Measurements from ENCODE around the gene URGCP. TPM values are rescaled to one million over a fixed set of nuclear protein-coding genes. Genes with fewer than 3 reads are reported as not detected.

The URGCP gene, protein sequence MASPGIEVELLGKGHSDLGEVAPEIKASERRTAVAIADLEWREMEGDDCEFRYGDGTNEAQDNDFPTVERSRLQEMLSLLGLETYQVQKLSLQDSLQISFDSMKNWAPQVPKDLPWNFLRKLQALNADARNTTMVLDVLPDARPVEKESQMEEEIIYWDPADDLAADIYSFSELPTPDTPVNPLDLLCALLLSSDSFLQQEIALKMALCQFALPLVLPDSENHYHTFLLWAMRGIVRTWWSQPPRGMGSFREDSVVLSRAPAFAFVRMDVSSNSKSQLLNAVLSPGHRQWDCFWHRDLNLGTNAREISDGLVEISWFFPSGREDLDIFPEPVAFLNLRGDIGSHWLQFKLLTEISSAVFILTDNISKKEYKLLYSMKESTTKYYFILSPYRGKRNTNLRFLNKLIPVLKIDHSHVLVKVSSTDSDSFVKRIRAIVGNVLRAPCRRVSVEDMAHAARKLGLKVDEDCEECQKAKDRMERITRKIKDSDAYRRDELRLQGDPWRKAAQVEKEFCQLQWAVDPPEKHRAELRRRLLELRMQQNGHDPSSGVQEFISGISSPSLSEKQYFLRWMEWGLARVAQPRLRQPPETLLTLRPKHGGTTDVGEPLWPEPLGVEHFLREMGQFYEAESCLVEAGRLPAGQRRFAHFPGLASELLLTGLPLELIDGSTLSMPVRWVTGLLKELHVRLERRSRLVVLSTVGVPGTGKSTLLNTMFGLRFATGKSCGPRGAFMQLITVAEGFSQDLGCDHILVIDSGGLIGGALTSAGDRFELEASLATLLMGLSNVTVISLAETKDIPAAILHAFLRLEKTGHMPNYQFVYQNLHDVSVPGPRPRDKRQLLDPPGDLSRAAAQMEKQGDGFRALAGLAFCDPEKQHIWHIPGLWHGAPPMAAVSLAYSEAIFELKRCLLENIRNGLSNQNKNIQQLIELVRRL
- 38.3 and 41.8 TPM in 2 replicates for total RNA-seq (2014; rRNA removed; shearing (Covaris generic); ENCODE audit: low replicate concordance)

DNA sequence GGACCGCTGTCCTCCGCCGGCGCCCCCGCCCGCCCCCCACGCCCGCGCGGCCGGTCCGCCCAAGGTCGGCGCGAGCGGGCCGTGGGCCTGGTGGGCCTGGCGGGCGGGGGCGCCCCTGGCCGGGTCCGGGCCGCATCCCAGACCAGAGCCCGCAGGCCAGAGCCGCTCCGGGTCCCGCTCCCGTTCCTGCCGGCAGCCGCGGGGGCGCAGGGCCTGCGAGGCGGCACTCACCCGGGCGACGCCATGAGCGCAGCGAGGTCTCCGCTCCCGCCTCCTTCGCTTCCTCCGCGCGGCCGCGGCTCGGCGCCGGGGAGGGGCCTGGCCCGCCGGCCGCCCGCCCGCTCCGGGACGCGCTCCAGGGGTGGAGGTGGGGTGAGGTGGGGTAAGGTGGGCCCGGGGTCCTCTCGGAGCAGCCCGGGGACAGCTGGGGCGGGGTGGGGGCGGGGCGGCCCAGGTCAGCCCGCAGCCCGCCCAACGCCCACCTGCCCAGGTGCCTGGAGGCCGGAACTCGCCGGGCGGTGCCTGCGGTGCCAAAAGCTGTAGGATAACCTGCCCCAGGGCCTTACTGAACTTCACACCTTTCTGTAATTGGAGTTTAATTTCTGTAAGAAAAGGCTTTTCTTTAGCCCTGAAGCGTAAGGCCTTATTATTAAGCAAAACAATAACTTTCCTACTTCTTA, at the start of gene URGCP:
Gene URGCP, minus strand, starts transcription at position 266 of the 680 bp plus-strand sequence. Its CDS starts 21 bp downstream, at position 245.
- peak; percentile 56 for DNase-seq
- Histone ChIP-seq H3K27me3 (no peaks in the 10 kb centered on the region), H3K36me3 (peaks cover 23% of the 10 kb centered on the region), H3K9me3 (no peaks in the 10 kb centered on the region), H3K4me3 (peak within 1 kb of the TSS; percentile 63)

DNA sequence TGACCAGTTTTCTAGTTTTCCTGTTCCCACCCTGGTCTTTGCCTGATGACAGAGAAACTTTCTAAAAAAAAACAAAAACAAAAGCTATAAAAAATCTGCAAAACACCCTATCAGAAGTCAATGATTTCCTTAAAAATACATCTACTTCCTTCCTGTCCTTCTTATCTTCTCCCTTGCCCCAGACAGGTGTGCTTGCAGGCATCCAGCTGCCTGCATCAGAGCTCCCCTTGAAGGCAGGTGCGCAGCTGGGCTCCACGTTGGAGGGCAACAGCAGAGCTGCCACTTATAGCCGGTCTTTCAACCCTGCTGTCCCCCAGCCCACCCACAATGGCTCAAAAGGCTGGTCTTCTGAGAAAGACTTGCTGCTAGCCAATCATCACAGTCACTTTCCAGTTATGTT, 49.6 kb upstream of the URGCP start:
- H3K9me3 ChIP-seq, result no peaks in the 10 kb centered on the region
- H3K36me3 ChIP-seq, result 0 out of 2 replicates have a peak, but pooled peaks cover 4% of the 10 kb centered on the region
- no peaks in the 10 kb centered on the region for H3K27me3 ChIP-seq
- no peak overlapping the region for H3K4me3 ChIP-seq
- no peak for DNase-seq

DNA sequence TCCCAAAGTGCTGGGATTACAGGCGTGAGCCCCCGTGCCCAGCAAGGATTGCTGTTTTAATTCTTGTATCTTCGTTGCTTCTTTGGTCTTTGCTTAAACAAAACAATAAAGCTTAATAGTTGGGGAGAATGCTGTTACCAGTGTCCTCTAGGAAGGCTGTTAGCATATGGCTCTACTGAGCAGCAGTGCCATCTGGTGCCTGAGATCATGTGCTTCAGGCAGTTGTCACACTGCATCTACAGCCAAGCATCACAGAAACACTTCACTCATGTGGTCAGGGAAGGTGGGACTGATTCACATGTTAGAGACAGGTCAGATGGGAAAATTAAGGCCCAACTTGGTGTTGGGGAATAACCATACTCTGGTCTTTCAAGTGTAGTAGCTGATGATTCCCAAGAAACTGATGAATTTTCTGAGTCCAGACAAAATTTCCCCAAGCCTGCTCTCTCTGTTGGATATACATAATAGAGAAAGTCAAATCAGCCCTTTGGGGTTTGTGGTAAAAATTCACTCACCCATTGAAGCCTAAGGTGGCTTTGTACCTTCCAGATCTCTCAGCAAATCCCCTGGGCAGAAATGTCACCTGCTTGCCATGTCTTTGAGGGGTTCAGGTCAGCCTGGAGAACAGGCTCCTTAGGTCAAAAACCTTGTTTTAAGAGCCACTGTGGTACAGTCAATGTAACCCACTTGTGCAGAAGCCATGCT, 48.3 kb upstream of the URGCP start:
- H3K4me3 ChIP-seq, result no peak overlapping the region
- DNase-seq, result no peak
- H3K27me3 ChIP-seq, result no peaks in the 10 kb centered on the region
- H3K9me3 ChIP-seq, result no peaks in the 10 kb centered on the region
- H3K36me3 ChIP-seq, result 0 out of 2 replicates have a peak, but pooled peaks cover 4% of the 10 kb centered on the region

DNA sequence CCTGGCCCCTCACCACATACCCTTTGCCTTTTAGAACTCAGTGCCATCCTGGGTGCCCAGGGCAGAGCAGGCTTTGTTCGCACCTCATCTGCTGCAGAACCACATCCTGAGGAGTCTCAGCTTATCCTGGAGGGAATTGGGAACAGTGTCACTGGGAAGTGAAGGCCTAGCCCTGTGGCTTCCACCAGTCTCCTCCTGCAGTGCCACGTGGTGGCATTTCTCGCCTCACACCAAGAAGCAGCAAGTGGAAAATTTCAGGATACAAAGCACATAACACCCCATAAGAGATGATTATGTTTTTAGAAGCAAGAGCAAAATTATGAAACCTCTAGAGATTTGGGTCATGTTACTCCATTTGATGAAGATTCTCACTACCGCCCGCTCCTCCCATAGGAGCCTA, 46.7 kb upstream of the URGCP start:
- Histone ChIP-seq H3K9me3 (no peaks in the 10 kb centered on the region), H3K36me3 (0 out of 2 replicates have a peak, but pooled peaks cover 4% of the 10 kb centered on the region), H3K27me3 (no peaks in the 10 kb centered on the region), H3K4me3 (no peak overlapping the region)
- no peak for DNase-seq

DNA sequence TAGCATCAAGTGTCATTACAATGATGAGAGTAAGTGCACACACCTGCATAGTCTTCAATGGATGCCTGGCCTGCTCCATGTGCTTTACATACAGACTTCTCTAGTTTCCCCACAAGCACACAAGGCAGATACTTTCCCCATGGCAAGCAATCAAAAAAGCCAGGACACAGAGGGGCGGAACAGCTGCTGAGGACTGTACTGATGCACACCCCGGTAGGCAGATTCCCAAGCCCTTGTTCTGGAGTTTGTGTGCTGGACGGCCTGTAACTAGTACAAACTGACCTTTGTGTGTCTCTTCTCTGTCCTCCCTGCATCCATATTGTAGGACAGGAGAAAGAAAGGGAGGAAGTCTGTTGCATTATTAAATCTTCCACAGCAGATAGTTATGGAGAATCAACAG, 45.6 kb upstream of the URGCP start:
- no peak overlapping the region for H3K4me3 ChIP-seq
- H3K27me3 ChIP-seq, result no peaks in the 10 kb centered on the region
- H3K36me3 ChIP-seq, result peaks cover 7% of the 10 kb centered on the region
- no peaks in the 10 kb centered on the region for H3K9me3 ChIP-seq
- no peak for DNase-seq

DNA sequence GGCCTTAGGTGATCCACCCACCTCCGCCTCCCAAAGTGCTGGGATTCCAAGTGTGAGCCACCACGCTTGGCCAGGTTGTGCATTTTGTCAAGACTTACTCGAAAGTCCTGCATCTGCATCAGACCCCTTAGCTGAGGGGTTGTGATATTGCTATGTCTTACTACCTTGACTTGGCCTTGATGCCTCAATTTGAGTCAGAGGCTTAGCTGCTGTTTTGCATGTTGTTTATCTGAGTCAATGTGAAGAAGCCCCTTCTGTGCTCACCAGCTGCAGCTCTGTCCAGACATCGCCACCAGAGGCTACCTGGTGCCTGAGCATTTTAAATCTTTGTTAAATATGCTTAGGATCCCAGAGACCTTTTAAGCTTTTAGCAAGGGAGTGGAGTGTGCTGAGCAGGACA, 37.9 kb upstream of the URGCP start:
- no peaks in the 10 kb centered on the region for H3K27me3 ChIP-seq
- H3K9me3 ChIP-seq, result no peaks in the 10 kb centered on the region
- H3K36me3 ChIP-seq, result peaks cover 3% of the 10 kb centered on the region
- H3K4me3 ChIP-seq, result no peak overlapping the region
- no peak for DNase-seq

DNA sequence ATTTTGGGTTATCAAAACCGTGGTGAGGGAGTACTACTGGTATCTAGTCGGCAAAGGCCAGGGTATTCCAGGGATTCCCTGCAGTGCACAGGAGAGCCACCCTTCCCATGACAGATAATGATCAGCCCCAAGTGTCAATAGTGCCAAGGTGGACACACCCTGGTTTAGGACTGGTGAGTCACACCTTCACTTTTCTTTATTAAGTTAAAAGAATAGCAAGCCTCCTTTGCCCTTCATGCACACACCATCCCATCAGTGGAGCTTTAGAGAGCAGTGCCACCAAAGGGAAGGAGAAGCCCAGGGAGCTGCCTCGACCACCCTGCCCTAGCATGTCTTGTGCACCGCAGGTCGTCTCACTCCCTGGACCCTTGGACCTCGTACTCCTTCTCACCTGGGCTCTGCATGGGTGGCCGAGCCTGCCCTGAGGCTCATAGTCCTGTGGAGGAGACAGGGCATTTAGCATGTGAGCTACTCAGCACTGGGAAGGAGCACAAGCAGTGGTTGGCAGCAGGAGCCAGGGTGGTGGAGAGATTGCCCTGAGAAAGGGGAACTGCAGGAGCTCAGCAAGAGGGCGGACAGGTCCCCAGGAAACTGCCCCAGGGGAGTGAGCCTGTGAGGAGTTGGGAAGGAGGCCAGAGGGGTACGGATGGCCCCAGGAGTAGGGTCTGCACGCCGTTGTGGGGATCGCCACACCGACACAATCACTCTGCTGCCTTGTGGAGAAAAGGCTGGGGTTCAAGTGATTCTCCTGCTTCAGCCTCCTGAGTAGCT, 37.2 kb upstream of the URGCP start:
- no peak for DNase-seq
- Histone ChIP-seq H3K27me3 (no peaks in the 10 kb centered on the region), H3K4me3 (no peak overlapping the region), H3K9me3 (no peaks in the 10 kb centered on the region), H3K36me3 (peaks cover 3% of the 10 kb centered on the region)

DNA sequence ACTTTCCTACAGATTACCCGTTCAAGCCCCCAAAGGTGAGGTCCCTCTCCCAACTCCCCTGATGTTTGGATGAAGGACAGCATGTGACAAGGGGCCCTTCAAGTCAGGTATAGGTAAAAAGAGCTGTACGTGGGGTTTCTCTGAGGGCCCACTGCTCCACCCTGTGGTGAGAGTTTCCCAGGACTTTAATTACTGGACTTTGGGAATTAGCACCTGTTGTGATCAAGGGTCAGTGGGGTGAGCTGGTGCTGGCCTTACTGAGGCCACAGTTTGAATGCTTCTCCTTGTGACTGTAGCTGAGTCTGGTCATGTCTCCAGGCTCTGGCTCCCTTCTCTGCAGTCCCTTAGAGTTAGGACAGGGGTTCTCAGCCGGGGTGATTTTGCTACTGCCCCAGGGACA, 36.6 kb upstream of the URGCP start:
- Histone ChIP-seq H3K9me3 (no peaks in the 10 kb centered on the region), H3K4me3 (no peak overlapping the region), H3K27me3 (no peaks in the 10 kb centered on the region), H3K36me3 (peaks cover 3% of the 10 kb centered on the region)
- no peak for DNase-seq

DNA sequence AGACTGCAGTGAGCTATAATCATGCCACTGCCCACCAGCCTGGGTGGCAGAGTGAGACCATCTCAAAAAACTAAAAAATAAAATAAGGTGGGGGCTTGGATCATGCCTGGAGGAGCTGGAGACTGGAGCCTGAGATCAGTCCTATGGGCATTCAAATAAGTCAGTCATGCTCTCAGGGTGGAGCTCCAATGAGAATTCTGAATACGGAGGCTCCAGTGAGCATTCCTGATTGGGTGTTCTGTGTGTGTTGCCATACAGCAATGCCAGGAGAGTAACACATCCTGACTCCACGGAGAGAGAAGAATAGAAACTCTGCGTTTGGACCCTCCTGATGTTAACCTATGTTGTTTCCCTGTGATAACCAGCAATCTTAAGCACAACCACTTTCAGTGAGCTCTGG, 35.9 kb upstream of the URGCP start:
- Histone ChIP-seq H3K4me3 (no peak overlapping the region), H3K27me3 (no peaks in the 10 kb centered on the region), H3K9me3 (no peaks in the 10 kb centered on the region), H3K36me3 (peaks cover under 1% of the 10 kb centered on the region; the same call in 1 of the 2 replicates)
- no peak for DNase-seq

DNA sequence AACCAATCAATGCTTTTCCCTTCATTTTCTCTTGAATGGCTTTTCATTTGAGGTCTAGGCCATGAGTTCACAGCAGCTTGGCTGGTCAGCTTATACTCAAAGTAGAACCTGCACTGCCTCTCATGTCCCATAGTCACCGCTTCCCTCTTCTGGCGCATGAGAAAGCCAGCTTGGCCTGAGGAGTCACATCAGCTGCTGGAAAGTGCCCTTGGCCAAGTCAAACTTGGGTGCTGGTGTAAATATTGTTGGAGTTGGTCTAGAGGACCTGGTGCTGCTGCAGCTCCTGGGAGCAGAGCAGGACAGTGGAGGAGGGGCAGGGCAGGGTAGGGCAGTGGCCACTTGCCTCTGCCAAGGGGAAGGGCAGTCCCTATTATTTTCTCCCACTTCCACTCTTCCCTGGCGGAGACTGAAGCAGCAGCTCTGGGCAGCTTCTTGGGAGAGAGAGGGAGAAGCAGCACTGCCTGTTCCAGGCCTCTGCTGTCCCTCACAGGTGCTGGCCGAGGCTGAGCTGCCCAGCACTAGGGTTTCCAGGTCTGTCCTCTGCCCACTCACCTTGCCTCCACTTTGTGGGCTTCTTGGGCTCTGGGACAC, 32.6 kb upstream of the URGCP start:
- DNase-seq, result no peak
- Histone ChIP-seq H3K4me3 (no peak overlapping the region), H3K36me3 (no peaks in the 10 kb centered on the region), H3K9me3 (no peaks in the 10 kb centered on the region), H3K27me3 (no peaks in the 10 kb centered on the region)

DNA sequence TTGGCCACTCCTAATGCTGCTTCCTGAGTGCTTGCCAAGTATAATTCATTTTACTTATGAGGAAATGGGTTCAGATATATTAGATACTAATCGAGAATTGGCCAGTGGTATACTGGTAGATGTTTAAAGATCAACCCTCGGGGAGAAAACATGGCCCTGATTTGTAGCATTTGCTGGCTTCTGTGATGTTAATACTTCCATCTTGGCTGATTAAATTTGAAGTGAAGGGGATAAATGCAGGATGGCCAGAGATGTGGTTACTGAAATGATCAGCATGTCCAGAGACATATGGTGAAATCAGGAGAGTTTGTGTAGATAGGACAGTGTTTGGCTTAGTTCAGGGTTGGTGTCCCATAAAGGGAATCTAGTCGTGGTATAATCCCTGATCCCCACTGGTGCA, 31.0 kb upstream of the URGCP start:
- H3K4me3 ChIP-seq, result no peak overlapping the region
- H3K36me3 ChIP-seq, result no peaks in the 10 kb centered on the region
- H3K27me3 ChIP-seq, result no peaks in the 10 kb centered on the region
- no peaks in the 10 kb centered on the region for H3K9me3 ChIP-seq
- no peak for DNase-seq

DNA sequence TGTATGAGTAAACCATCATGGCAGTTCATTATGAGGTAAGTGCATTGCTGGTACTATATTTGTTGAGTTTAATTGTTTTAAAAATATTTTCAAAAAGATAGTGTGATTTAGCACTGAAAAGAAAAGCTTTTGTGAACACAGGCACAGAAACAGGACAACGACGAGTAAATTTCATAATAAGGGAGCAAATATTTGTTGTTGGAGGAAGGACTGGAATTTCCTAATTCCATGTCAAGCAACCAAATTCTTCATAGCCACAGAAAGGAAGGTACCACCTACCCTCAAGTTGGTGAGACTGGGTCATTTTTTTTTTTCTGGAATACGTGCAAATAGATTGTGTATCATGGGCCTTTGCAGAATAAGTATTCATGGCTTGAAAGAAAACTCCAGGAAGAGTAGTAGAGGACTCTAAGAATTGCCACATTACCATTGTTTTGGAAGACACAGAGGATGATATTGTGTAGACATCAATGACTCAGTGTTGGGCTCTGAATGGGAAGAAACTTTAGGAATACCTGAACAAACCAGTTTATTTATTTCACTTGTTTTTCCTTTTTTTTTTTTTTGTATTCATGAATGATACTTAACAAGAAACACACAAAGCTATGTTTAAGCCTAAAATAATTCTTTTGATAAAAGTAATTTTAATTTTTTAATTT, 27.6 kb upstream of the URGCP start:
- no peak overlapping the region for H3K4me3 ChIP-seq
- H3K9me3 ChIP-seq, result no peaks in the 10 kb centered on the region
- H3K36me3 ChIP-seq, result no peaks in the 10 kb centered on the region
- DNase-seq, result no peak
- H3K27me3 ChIP-seq, result no peaks in the 10 kb centered on the region

DNA sequence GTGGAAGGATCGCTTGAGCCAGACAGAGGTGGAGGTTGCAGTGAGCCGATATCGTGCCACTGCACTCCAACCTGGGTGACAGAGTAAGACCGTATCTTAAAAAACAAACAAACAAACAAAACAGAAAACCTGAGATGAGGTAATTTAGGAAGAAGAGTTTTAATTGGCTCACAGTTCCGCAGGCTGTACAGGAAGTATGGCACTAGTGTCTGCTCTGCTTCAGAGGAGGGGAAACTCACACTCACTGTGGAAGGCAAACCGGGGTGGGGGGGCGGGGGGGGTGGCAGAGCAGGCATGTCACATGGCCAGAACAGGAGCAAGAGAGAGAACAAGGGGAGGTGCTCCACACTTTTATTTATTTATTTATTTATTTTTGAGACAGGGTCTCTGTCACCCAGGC, 24.9 kb upstream of the URGCP start:
- Histone ChIP-seq H3K9me3 (no peaks in the 10 kb centered on the region), H3K36me3 (no peaks in the 10 kb centered on the region), H3K27me3 (no peaks in the 10 kb centered on the region), H3K4me3 (no peak overlapping the region)
- no peak for DNase-seq

DNA sequence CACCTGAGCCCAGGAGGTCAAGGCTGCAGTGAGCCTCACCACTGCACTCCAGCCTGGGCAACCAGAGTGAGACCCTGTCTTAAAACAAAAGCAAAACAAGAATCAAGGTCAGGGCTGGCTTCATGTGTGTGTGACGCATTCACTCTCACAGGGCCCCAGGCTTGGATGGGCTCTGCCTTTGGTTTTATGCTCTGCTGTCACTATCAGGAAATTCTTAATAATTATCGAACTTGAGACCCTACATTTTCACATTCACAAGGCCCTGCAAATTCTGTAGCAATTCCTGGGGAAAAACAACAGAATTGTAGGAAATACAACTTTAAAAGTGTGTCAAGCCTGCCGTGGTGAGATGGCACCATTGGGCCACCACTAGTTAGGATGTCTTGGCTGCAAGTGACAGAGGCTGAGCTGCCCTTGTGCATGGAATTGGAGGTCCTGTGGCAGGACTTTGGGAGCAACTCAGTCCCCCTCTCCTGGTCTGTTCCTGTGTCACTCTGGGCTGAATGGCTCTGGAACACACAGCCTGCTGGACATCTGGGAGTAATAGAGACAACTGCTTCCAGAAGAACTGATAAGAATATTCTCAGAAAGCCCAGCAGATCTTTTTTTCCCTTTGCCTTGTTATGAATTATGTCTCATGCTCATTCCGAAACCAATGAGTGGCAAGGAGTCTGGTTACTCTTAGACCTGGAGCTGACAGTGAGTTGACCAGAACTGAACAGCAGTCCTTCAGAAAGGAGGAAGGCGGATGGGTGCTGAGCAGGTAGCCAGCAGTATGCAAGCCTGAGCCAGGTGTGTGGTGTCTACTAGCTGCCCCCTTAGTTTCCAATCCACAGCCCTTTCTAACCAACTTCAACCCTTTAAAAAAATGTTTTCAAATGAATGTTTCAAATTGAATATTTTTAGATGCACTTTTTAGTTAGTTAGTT, 23.4 kb upstream of the URGCP start:
- Histone ChIP-seq H3K9me3 (no peaks in the 10 kb centered on the region), H3K4me3 (no peak overlapping the region), H3K36me3 (no peaks in the 10 kb centered on the region), H3K27me3 (no peaks in the 10 kb centered on the region)
- no peak for DNase-seq
